MCF 10A (cell line): Measurements from ENCODE around the gene PRKN. TPM values are rescaled to one million over a fixed set of nuclear protein-coding genes. Genes with fewer than 3 reads are reported as not detected.

ENCODE experiments used
- BruUV-seq: library from RNA; stranded (reverse); fragments of 400-500 nt; replicated peaks from 2 replicates; lab custom pipeline; 2021; lab: Mats Ljungman, UMichigan
- CTCF ChIA-PET: fragments of 300-600 bp; sonication (Branson Sonifier 250); formaldehyde crosslinking; extraction: SDS; loops from one replicate; lab custom pipeline; 2021; ENCODE audit warnings: antibody characterized with exemption, inconsistent platforms; lab: Yijun Ruan, JAX
- POLR2A ChIA-PET: fragments of 300-600, 350-650 bp; sonication (Branson Sonifier 250); formaldehyde crosslinking; extraction: SDS; loops from one replicate; lab custom pipeline; 2020; ENCODE audit warnings: antibody characterized with exemption, inconsistent platforms; lab: Yijun Ruan, JAX
- DNase-seq: peaks from one replicate; pipeline ENCODE4 v3.0.0-alpha.2; 2018; ENCODE audit not compliant: unreplicated experiment
- H3K27ac Mint-ChIP-seq: one replicate; pipeline ENCODE4 v1.8.0; 2022; ENCODE audit warnings: mild to moderate bottlenecking, low read depth, mixed read lengths; ENCODE audit not compliant: unreplicated experiment
- H3K27me3 Mint-ChIP-seq: one replicate; pipeline ENCODE4 v1.8.0; 2022; ENCODE audit warnings: mixed read lengths; ENCODE audit not compliant: insufficient read depth, unreplicated experiment
- H3K36me3 Mint-ChIP-seq: one replicate; pipeline ENCODE4 v1.8.0; 2022; ENCODE audit warnings: mild to moderate bottlenecking, moderate library complexity, mixed read lengths; ENCODE audit not compliant: insufficient read depth, unreplicated experiment
- H3K4me1 Mint-ChIP-seq: one replicate; pipeline ENCODE4 v1.8.0; 2022; ENCODE audit warnings: mixed read lengths; ENCODE audit not compliant: insufficient read depth, unreplicated experiment
- H3K4me3 Mint-ChIP-seq: one replicate; pipeline ENCODE4 v1.8.0; 2022; ENCODE audit warnings: mild to moderate bottlenecking, moderate library complexity, mixed read lengths; ENCODE audit not compliant: unreplicated experiment
- H3K9me3 Mint-ChIP-seq: one replicate; pipeline ENCODE4 v1.8.0; 2022; ENCODE audit warnings: mixed read lengths; ENCODE audit not compliant: unreplicated experiment
- CTCF ChIP-seq: fragments of 200-600 bp; IDR thresholded peaks from one replicate; pipeline ENCODE4 v1.8.0; 2022; ENCODE audit warnings: antibody characterized with exemption, mild to moderate bottlenecking; ENCODE audit not compliant: unreplicated experiment
- intact Hi-C: fragments of 100-400 bp; cut with micrococcal nuclease; formaldehyde crosslinking; loops from 2 replicates; pipeline ENCODE4 v1.14.1; 2022
- total RNA-seq: library from RNA; stranded (reverse); gene quantifications from 2 replicates; pipeline ENCODE4 v1.2.3, GENCODE V29; 2022

PRKN gene
- total RNA-seq, 1 experiment from 2014 or later: 2.5 TPM

- intact Hi-C loops: no loop called here
These were observed 26.6 kb downstream of the PRKN start for GRCh38 chr6:162700966-162701365.

GRCh38 chr6:162699961-162700360 is 27.6 kb downstream of the PRKN start:
- no peak for DNase-seq
- CTCF ChIA-PET: no interaction called here
- intact Hi-C loops: no loop called here
- POLR2A ChIA-PET: interaction anchor here (1.3 kb wide), 1 partner anchor 27 kb away, joined by 3 read pairs; no protein-coding TSS in a partner anchor
- Mint-ChIP-seq H3K36me3 (no peaks in the 10 kb centered on the region), H3K27me3 (no peaks in the 10 kb centered on the region), H3K4me3 (no peak overlapping the region), H3K9me3 (no peaks in the 10 kb centered on the region), H3K27ac (no peak overlapping the region), H3K4me1 (peaks cover 6% of the 10 kb centered on the region)
- no TSS peak for BruUV-seq
- no peak for TF ChIP-seq CTCF

More at GRCh38 chr6:162700966-162701365, 26.6 kb downstream of the PRKN start:
- no peaks in the 10 kb centered on the region for H3K9me3 Mint-ChIP-seq
- ChIA-PET CTCF (no interaction called here), POLR2A (interaction anchor here (1.3 kb wide), 1 partner anchor 26 kb away, joined by 3 read pairs; no protein-coding TSS in a partner anchor)
- no TSS peak for BruUV-seq
- no peak overlapping the region for H3K4me3 Mint-ChIP-seq
- H3K27me3 Mint-ChIP-seq: no peaks in the 10 kb centered on the region
- peaks cover under 1% of the 10 kb centered on the region for H3K36me3 Mint-ChIP-seq
- peaks cover 6% of the 10 kb centered on the region for H3K4me1 Mint-ChIP-seq
- no peak for DNase-seq
- H3K27ac Mint-ChIP-seq: no peak overlapping the region
- no peak for TF ChIP-seq CTCF

- intact Hi-C loops: no loop called here
These were observed 29.1 kb downstream of the PRKN start for GRCh38 chr6:162698440-162698839.

GRCh38 chr6:162697872-162698403 is 29.6 kb downstream of the PRKN start:
- BruUV-seq: no TSS peak
- H3K27me3 Mint-ChIP-seq: no peaks in the 10 kb centered on the region
- intact Hi-C loops: no loop called here
- no peak overlapping the region for H3K4me3 Mint-ChIP-seq
- H3K9me3 Mint-ChIP-seq: no peaks in the 10 kb centered on the region
- TF ChIP-seq CTCF: no peak
- H3K36me3 Mint-ChIP-seq: no peaks in the 10 kb centered on the region
- H3K4me1 Mint-ChIP-seq: peaks cover 6% of the 10 kb centered on the region
- ChIA-PET CTCF (no interaction called here), POLR2A (no interaction called here)
- no peak overlapping the region for H3K27ac Mint-ChIP-seq
- no peak for DNase-seq

More at GRCh38 chr6:162698440-162698839, 29.1 kb downstream of the PRKN start:
- ChIA-PET POLR2A (no interaction called here), CTCF (no interaction called here)
- BruUV-seq: no TSS peak
- H3K36me3 Mint-ChIP-seq: no peaks in the 10 kb centered on the region
- H3K4me3 Mint-ChIP-seq: no peak overlapping the region
- no peaks in the 10 kb centered on the region for H3K9me3 Mint-ChIP-seq
- no peak for DNase-seq
- TF ChIP-seq CTCF: no peak
- no peaks in the 10 kb centered on the region for H3K27me3 Mint-ChIP-seq
- H3K27ac Mint-ChIP-seq: no peak overlapping the region
- peaks cover 6% of the 10 kb centered on the region for H3K4me1 Mint-ChIP-seq
